ENCODE data around the gene CROCC2.

CROCC2 gene

DNA sequence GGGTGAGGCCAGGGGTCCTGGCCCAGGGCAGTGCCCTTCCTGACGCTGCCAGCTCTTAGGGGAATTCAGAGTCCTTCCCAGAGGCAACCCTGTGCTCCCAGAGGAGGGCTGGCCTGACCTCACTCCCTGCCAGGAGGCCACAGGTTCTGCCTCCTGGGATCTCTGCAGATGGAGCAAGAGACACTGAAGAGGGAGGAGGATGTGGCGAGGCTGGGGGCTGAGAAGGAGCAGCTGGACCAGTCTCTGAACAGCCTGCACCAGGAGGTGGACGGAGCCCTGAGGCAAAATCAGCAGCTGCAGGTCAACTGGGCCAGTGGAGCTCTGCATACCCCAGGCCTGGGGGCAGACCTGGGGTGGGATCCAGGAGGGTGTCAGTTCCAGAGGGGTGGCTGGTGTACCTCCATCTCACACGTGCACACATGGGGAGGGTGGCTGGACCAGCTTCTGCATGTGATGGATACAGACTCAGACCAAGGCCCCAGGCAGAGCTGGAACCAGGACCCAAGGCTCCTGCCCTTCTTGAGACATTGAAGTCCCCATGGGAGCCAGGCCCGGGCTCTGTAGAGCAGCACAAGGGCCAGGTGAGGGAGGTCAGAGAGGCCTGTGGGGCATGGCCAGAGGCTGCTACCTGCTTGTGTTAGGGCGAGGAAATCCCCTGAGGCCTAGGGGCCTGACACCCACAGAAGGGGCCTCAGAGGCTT is 82.6 kb downstream of the CROCC2 start:
- DNase-seq (ENCODE audit: low spot score) = no peak

DNA sequence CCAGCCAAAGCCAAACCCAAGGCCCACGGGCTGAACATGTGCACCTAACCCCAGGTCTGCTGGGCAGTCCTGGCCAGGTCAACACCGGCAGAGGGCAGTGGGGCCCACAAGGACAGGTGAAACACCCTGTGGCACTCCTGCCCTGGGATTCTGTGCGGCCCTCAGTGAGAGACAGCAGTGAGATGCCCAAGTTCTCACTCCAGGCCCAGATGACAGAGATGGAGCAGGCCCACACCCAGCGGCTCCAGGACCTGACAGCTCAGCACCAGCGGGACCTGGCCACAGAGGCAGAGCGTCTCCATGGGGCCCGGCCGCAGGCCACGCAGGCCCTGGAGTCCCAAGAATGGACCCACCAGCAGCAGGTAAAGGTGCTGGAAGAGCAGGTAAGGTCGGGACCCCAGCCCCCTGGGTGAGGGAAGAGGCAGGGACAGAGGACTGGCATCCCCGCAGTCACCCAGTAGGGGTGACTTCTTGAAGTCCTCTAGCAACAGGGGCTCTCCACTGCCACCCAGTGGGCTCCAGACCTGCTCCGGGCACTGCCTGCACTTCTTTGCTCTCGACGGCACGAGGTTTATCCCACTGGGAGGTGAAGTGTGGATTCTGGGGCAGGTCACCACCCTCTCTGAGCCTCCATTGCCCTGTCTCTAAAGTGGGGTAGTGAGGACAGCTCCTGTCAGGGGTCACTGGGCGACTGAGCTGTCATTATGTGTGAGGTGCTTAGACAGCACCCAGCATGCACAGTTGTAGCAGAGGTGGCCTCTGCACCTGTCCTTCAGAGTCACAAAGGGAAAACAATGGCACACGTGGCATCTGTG is 83.5 kb downstream of the CROCC2 start:
- DNase-seq (ENCODE audit: low spot score) = no peak

DNA sequence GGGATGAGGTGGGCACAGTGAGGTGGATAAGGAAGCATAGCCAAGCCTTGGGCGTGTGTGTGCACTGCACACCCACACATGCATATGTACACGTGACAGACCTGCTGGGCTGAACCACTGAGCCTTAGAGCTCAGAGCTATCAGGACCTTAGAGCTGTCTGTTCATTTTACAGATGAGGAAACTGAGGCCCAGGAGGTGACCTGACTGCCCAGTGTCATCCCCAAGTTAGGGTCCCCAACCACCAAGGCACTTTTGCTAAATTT is 84.1 kb downstream of the CROCC2 start:
- DNase-seq (ENCODE audit: low spot score) = no peak

DNA sequence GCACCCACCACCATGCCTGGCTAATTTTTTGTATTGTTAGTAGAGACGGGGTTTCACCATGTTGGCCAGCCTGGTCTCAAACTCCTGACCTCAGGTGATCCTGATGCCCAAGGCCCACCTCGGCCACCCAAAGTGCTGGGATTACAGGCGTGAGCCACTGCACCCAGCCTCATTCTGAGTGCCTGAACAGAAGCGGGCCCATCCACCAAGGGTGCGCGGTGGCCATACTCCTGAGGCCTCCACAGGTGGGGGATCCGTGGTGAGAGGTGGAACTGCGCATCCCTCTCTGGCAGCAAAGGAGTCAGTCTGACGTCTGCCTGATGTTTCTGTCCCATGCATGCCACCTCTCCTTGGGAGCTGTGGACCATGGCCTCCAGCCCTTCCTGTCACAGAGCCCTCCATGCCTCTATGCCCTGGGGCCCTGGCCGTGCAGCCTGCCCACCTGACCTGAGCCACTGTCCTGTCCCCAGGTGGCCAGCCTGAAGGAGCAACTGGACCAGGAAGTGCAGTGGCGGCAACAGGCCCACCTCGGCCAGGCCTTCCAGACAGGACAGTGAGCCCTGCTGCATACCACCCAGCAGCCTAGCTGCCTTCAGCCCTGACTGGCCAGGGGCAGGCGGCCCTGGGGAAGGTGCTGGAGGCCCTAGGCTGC is 84.7 kb downstream of the CROCC2 start:
- no peak for DNase-seq (ENCODE audit: low spot score)

DNA sequence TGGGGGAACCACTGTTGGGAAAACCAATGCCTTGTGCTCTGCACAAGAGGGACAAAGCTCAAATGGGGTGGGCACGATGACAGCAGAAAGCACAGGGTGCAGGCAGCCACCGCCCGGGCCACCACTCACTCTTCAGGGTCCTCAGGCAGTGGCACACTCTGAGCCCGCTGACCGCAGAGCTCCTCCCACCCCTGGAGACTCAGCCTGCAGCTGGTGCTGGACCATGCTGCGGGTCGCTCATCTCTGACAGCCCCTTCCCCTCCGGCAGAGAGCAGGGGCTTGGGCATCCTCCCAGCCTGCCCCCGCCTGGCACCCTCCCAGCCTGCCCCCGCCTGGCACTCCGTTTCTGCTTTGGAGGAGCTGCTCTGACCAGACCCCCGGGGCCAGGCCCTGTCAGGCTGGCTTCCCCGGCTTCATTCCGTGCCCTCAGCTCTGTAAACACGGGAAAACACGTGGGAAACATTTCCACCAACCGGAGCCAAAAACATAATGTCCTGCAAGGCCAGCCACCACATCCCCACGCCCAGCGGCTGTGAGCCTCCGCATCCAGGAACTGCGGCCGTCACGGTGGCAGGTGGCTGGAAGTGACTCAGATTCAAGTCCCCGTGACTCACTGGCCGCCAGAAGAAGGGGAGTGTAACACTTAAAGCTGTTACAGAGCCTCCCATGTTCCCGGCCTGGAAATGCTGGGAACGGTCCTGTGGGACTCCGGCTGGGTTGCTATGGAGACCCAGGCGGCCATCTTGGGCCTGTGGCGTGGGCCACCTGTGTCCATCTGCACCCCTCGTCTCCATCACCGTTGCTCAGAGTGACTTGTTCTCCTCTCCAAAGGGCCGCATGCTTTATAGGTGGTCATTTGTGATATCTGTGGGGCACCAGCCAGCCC is 85.5 kb downstream of the CROCC2 start:
- DNase-seq (ENCODE audit: low spot score) = no peak

DNA sequence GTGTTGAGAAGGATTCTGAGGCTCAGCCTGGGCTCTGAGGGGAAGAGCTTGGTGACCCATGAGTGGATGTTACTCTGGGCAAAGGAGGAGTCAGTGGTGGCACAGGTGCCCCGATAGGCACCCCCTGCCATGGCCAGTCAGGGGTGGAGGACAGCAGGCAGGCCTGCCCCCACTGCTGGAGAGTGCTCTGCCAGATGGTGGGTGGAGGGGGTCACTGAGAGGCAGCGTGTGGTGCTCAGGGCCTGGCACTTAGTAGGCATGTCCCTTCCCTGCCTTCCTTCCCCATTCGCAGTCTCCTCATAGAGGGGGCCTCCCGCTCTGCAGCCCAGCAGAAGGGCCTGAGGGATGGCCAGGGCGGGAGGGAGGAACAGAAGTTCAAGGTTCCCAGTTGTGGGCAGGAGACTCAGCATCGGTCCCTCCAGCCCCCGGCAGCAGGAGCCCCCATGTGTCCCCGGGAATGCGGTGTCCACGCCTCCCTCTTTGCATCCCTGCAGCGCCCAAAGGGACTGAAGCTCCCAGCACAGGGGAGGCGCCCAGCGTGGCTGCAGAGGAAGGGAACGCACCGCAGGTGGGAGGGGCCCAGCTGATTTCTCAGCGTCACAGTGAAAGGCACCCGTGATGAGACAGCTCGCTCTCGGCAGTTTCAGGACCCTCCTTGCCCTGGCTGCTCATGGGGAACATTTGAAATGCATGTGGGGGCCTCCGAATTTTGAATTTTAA is 86.6 kb downstream of the CROCC2 start:
- no peak for DNase-seq (ENCODE audit: low spot score)

DNA sequence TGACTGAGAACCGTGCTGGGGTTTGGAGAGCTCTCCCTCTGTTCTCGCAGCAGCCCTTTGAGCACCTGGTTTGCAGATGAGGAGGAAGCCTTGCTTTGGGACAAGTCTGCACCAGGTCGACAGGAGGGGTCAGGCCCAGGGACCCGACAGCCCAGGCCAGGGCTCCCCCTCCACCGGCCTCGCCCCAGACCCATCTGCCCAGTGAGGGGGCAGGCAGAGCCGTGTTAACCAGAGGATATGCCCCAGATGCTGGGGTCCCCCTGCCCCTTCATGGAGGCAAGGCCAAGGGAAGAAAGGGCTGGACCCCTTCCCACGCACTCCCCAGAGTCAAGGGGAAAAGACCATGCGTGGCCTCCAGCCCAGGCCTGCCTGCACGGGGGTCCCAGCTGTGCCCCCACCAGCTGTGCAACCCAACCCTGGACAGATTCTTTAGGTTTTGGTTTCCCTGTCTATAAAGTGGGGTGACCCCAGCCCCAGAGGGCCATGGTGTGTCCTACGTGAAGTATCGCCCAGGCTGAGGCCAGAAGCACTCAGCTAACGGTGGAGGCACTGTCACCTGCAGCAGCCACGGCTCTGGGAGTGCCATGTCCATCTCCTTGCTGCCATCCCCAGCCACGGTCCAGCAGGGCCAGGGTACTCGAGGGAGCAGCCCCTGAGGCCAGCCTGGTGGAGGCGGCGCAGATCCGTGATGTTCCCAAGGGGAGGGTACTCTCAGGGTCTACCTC is 87.5 kb downstream of the CROCC2 start:
- no peak for DNase-seq (ENCODE audit: low spot score)

DNA sequence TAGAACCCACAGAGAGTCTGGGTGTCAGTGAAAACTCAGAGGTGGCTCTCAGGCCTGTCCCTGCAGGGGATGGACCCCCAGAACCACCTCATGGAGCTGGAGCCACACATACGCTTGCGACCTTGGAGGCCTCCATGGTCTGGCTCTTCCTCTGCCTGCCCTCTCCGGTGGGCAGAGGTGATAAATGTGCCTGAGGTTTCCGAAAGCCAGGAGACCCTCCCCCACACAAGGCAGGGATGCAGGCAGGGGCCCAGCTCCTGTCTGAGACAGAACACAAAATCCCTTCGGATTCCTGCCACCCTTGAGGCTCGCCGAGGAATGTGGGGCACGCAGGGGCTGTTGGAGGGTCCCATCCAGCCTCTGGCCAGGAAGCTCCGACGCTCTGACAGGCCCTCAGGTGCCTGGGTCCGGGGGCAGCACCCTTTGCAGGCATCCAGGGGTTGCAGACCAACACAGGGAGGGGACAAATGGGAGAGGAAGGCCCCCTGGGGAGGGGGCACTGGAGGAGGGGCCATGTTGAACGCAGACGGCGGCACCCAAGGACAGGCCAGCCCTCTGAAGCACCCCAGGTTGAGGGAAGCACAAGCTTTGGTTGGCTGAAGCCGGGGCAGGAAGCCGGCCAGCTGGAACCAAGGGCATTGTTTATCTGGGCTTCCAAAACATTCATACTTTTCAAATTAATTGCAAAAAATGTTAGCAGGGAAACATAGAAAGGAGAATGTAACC is 88.2 kb downstream of the CROCC2 start:
- DNase-seq (ENCODE audit: low spot score) = no peak

DNA sequence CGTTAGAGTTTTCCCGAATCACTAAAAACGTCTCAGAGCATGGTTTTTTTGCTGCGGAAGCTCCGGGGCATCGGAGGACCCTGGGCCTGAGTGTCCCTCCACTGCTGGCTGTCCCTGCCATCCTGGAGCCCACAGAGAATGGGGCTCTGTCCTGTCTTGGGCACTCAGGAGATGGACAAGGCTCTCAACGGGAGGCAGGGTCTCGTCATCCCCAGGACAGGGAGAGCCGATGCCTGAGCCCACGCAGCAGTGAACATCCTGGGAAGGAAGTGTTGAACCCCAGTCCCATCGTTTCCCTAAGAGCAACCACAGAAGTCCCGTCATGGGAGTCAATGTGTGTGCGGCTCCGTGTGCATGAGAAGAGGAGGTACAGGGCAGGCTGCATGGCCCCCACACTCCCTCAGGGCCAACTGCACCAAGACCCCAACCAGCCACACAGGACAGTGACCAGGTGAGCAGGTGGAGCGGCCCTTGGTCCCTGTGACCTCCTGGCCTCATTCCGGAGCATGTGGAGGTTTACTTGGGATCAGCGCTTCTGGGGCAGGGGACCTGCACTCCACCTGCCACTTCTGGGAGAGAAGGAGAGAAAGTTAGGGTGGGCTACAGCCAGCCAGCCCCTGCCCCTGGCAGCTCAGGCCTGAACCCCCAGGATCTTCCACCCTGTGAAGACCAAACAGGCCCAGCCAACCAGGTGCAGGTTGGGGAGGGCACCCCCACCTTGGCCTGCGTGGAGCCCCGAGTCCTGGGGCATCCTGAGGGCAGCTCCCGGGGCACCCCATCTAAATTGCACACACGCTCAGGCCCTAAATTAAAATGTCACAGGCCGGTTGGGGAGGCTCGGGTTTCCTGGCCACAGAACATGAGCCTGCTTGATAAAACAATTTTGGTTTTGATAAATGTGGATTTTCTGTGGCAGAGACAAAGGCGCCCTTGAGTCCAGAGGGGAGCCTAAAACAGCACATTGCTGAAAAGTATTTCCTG is 89.2 kb downstream of the CROCC2 start:
- no peak for DNase-seq (ENCODE audit: low spot score)

DNA sequence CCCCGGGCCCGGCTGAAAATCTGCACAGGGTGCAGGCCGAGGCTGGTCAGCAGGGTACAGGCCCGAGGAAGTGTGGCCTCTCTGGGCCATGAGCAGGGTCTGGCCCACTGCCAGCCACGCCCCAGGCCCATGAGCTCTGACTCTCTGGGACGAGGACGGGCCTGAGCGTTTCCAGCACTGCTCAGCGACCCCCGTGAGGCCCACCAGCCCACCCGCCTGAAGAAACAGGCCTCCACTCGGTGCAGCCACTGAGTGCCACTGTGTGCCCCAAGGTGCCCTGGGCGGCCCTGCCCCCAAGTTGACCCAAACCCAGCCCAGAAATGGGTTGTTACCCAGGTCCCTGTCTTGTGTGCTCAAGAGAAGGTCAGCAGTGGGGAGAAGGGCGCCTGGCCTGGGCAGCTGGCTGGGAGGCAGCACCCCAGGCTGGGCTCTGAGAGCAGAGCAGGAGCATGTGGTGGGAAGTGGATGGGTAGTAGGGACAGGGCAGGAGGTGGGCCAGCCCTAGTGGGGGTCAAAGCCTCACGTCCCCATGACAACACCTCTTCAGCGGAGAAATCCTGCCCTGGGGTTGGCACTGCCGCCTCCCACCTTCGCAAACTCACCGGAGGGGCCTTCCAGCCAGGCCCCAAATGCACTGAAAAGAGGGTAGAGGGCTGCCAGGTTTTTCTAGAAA is 90.2 kb downstream of the CROCC2 start:
- no peak for DNase-seq (ENCODE audit: low spot score)

DNA sequence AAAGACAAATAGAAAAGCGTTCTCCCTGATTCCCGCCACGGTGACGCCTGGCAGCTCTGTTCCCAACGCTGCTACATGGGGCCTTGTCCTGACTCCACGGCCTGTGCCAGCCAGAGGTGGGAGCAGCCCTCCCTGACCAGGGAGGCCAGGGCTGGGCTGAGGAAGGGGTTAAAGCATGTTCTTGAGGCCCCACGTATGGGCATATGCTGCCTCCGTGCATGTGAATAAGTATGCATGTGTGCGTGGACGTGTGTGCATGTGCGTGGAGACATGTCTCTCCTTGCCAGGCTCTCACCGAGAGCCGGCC is 90.7 kb downstream of the CROCC2 start:
- DNase-seq (ENCODE audit: low spot score) = no peak

DNA sequence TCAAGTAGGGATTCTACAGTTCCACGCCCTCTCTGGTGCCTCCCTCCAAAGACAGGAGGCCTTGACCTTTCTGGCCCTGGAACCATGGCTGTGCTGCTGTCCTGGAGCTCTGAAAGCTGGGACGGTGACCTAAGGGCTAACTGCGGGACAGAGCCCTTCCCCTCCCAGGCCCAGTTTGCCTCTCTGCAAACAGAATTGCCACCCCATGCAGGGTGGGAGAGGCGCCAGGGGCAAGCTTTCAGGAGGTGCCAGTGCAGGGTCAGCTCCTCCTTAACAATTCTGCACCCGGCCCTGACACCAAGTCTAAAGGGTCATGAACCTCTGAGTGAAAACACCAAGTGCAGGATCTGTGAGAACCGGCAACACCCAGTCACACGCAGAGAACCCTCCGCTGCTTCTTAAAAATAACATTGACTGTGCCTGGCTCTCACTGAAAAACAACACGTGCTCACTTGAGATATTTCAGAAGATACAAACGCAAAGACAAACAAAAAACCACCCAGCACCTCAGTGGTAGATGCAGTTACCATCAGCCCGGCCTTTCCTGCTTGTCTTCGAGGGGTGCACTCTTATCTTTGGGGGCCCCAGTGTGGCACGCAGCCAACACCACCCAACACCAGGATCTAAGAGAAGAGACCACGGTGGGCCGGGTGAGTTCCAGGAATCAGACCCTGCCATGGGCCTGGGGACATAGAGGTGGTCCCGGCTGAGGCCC is 91.2 kb downstream of the CROCC2 start:
- no peak for DNase-seq (ENCODE audit: low spot score)

DNA sequence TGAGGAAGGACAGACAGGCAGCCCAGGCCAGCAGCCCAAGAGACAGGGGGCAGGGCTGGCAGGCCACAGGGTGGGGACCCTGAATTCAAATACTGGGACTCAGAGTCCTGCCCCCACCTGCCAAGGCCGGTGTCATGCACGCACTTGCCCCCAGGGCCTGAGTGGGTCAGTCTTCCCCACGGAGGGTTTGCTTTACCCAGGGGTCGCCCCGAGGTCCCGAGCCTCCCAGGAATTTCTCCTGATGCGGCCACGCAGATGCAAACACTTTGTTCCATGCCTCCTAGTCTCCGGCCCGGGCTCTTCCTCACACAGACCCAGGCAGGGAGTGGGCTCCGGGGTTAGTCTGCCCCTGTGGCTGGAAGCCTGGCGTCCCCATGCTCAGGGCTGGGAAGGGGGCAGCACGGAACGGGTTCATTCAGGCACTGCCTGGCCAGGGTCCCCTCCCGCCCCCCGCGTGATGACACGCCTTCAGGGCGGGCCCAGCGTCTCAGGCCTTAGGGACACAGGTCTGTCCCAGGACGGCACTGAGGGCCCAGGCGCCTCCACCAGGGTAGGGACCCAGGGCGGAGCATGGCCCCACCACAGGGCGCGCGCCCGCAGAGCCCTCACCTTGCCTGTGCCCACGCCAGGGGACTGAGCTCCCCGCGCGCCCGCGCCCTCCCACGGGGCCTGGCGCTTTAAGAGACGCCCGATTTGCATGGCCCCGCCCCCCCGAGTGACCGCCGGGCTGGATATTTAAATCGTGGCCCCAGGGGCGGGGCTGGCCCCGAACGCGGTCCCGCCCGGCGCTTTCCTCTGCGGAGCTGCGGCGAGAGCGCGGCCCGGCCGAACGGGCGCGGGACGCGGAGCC is 91.9 kb downstream of the CROCC2 start, which contains the start of gene SNED1:
Gene SNED1, plus strand, starts transcription at position 763 of the 850 bp plus-strand sequence. CDS start 220 bp downstream, outside the sequence.
- DNase-seq (ENCODE audit: low spot score) = peak; percentile 28

DNA sequence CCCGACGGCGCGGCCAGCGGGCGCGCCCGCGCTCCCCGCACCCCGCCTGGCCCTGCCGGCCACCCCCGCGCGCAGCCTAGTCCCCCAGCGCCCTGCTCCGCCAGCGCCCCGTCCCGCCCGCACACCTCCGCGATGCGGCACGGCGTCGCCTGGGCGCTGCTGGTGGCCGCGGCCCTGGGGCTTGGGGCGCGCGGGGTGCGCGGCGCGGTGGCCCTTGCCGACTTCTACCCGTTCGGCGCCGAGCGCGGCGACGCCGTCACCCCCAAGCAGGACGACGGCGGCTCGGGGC is 92.5 kb downstream of the CROCC2 start:
- no peak for DNase-seq (ENCODE audit: low spot score)

DNA sequence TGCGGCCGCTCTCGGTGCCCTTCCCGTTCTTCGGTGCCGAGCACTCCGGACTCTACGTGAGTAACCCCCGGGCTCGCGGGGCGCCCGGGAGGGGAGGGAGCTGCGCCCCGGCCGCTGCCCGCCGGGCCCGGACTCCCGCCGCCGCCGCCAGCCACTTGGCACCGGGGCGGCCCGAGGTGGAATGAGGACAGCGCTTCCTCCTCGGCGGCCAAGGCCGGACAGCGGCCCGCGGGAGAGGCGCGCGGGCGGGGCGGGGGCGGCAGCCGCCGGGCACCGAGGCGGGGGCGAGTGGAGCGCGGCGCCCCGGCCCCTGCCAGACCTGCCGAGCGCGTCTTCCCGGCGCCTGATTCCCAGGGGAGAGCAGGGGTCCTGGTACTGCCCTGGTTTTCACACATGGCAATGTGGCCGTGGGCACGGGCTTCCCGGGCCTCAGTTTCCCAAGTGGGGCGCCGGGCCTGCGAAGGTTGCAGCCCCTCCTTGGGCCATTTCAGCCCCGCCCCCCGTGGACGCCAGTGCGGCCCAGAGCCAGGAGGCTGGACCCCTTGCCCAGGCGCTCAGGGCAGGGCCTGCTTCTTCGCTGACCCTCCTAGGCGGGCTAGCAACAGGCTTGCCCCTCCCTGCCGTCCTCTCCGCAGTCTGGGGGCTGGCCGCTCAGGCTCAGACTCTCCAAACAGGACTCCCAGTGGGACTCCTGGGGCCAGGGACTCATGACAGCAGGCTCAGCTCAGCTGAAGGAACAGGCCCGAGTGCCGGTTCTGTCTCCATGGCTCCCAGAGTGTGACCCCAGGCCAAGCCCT is 93.1 kb downstream of the CROCC2 start:
- no peak for DNase-seq (ENCODE audit: low spot score)

DNA sequence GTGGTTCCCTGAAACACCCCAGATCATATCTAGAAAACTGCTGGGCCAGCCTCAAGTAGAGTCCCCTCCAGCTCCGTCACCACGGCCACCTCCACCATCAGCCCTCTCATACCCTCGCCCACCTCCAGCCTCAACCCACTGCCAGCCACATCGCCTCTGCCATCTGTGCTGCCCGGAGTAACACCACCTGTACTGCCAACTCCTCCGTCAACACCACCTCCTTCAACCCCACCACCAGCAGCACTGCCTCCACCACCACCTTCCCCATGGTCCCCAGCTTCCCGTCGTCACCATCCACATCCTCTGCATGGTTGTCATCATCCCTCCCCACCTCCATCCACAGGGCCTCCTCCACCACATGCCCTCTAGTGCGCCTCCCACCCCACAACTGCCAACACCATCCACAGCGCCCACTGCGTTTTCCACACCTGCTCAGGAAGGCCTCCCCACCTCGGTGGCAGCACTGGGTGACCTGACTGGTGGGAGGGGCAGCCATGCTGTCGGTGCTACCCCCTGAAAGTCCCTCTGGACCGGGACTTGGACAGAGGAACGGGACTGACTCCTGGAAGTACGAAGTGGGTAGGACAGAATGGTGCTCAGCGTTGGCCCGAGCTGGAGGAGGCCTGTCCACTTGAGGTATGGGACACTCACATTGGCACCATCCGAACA is 93.9 kb downstream of the CROCC2 start:
- no peak for DNase-seq (ENCODE audit: low spot score)
